SK-N-DZ (cell line): ENCODE measurements around the gene DNAJC30.

Experiments
- DNase-seq: peaks from one replicate; pipeline ENCODE4 v3.0.0-alpha.2; 2015; ENCODE audit warnings: low spot score

Gene DNAJC30

GRCh38 chr7:73708961-73709549 lies 25.8 kb upstream of the DNAJC30 start:
- DNase-seq = no peak

GRCh38 chr7:73707045-73707631 lies 23.9 kb upstream of the DNAJC30 start:
- DNase-seq = no peak

- DNase-seq = no peak
Observed at GRCh38 chr7:73706126-73707044, 23.1 kb upstream of the DNAJC30 start.

GRCh38 chr7:73705551-73705920 lies 22.3 kb upstream of the DNAJC30 start:
- no peak for DNase-seq

GRCh38 chr7:73704640-73705550 lies 21.6 kb upstream of the DNAJC30 start:
- DNase-seq = no peak

- peak; percentile 83 for DNase-seq
Observed at GRCh38 chr7:73703757-73704639, 20.7 kb upstream of the DNAJC30 start.

GRCh38 chr7:73703225-73703624 lies 20.0 kb upstream of the DNAJC30 start:
- DNase-seq = no peak

- no peak for DNase-seq
Observed at GRCh38 chr7:73702665-73703064, 19.4 kb upstream of the DNAJC30 start.

- DNase-seq = no peak
Observed at GRCh38 chr7:73702226-73702625, 19.0 kb upstream of the DNAJC30 start.

- DNase-seq = peak; percentile 68
Observed at GRCh38 chr7:73701357-73701995, 18.2 kb upstream of the DNAJC30 start.

GRCh38 chr7:73700581-73701134 lies 17.4 kb upstream of the DNAJC30 start:
- no peak for DNase-seq

- no peak for DNase-seq
Observed at GRCh38 chr7:73700069-73700423, 16.8 kb upstream of the DNAJC30 start.

GRCh38 chr7:73699370-73700068 lies 16.3 kb upstream of the DNAJC30 start:
- DNase-seq = no peak

GRCh38 chr7:73698410-73698809 lies 15.2 kb upstream of the DNAJC30 start:
- DNase-seq = no peak

- DNase-seq = no peak
Observed at GRCh38 chr7:73696372-73696771, 13.1 kb upstream of the DNAJC30 start.

- no peak for DNase-seq
Observed at GRCh38 chr7:73690646-73691045, 7.4 kb upstream of the DNAJC30 start.

- no peak for DNase-seq
Observed at GRCh38 chr7:73688288-73688687, 5.0 kb upstream of the DNAJC30 start.

GRCh38 chr7:73685311-73685710 lies 2.1 kb upstream of the DNAJC30 start:
- DNase-seq = no peak
